LHCN-M2 (cell line): ENCODE measurements around the gene CRIP3. TPM values are rescaled to one million over a fixed set of nuclear protein-coding genes. Genes with fewer than 3 reads are reported as not detected.

Experiments used
- DNase-seq: peaks from one replicate; pipeline ENCODE4 v3.0.0-alpha.2; 2012; ENCODE audit warnings: low read depth
- total RNA-seq: library from RNA; depleted of rRNA; stranded (reverse); fragments of >200 nt; gene quantifications from 2 replicates; pipeline ENCODE4 v1.2.3, GENCODE V29; 2014; rRNA removed

CRIP3 gene
- total RNA-seq, 1 experiment from 2014 or later = not detected

GRCh38 chr6:43257367-43258145 lies 51.1 kb downstream of the CRIP3 start:
- no peak for DNase-seq

GRCh38 chr6:43256670-43257366 lies 51.8 kb downstream of the CRIP3 start:
- DNase-seq = no peak

Other genes with a start within 250 kb of the CRIP3 start
- 11.5 and 19.4 TPM in 2 replicates for gene MRPL2, start 249.4 kb downstream of the CRIP3 start, total RNA-seq
- 10.6 and 11.2 TPM in 2 replicates for gene KLC4, start 249.2 kb downstream of the CRIP3 start, total RNA-seq
- gene PTK7, start 232.5 kb downstream of the CRIP3 start, total RNA-seq = 52.3 and 52.8 TPM in 2 replicates
- 29.5 and 36.5 TPM in 2 replicates for gene SRF, start 137.6 kb downstream of the CRIP3 start, total RNA-seq
- 25.7 and 26.8 TPM in 2 replicates for gene CUL9, start 126.6 kb downstream of the CRIP3 start, total RNA-seq
- 102 and 103 TPM in 2 replicates for gene DNPH1, start 79.3 kb downstream of the CRIP3 start, total RNA-seq
- under 0.01 and 0.06 TPM in 2 replicates for gene TTBK1, start 65.3 kb downstream of the CRIP3 start, total RNA-seq
- not detected in 2 replicates for gene SLC22A7, start 10.6 kb downstream of the CRIP3 start, total RNA-seq
- gene ZNF318, start 60.8 kb upstream of the CRIP3 start, total RNA-seq = 10.2 and 11.9 TPM in 2 replicates
- gene ABCC10, start 118.7 kb upstream of the CRIP3 start, total RNA-seq = 14.9 and 15.7 TPM in 2 replicates
- gene DLK2, start 146.7 kb upstream of the CRIP3 start, total RNA-seq = 2.4 and 4.4 TPM in 2 replicates
- gene TJAP1, start 168.7 kb upstream of the CRIP3 start, total RNA-seq = 27.0 and 32.8 TPM in 2 replicates
- 1.2 TPM in 2 replicates for gene LRRC73, start 201.5 kb upstream of the CRIP3 start, total RNA-seq
- gene YIPF3, start 208.1 kb upstream of the CRIP3 start, total RNA-seq = 161 and 168 TPM in 2 replicates
- gene POLR1C, start 208.3 kb upstream of the CRIP3 start, total RNA-seq = 44.8 and 53.9 TPM in 2 replicates